SU-DHL-6 (cell line): ENCODE data around the gene MEIKIN.

ENCODE experiments used
- H2AFZ ChIP-seq: fragments of 200-600 bp; sonication (generic); 2 replicates; pipeline ENCODE4 v1.6.1; 2014; ENCODE audit warnings: low read depth, mild to moderate bottlenecking, moderate library complexity, mixed read lengths, antibody characterized with exemption, low read length; ENCODE audit not compliant: severe bottlenecking
- H3F3A ChIP-seq: fragments of 200-600 bp; shearing (Covaris generic); 2 replicates; pipeline ENCODE4 v1.6.0; 2016; ENCODE audit warnings: antibody characterized with exemption, mild to moderate bottlenecking; ENCODE audit not compliant: insufficient read depth
- H3K27ac ChIP-seq: fragments of 200-600 bp; sonication (generic); 2 replicates; pipeline ENCODE4 v1.5.1; 2016; ENCODE audit warnings: low read depth, mild to moderate bottlenecking, low read length, moderate library complexity, mixed read lengths
- H3K27me3 ChIP-seq: fragments of 200-600 bp; sonication (generic), shearing (Covaris generic); 2 replicates; pipeline ENCODE4 v1.6.0; 2014; ENCODE audit warnings: mild to moderate bottlenecking, low read length
- H3K36me3 ChIP-seq: fragments of 200-600 bp; sonication (generic); 2 replicates; pipeline ENCODE4 v1.6.1; 2014; ENCODE audit warnings: mild to moderate bottlenecking, low read length, mixed read lengths
- H3K4me2 ChIP-seq: fragments of 300-600, 200-600 bp; shearing (Covaris generic), sonication (generic); 2 replicates; pipeline ENCODE4 v1.6.0; 2014; ENCODE audit warnings: low read length, low read depth, mild to moderate bottlenecking; ENCODE audit not compliant: poor library complexity, severe bottlenecking
- H3K4me3 ChIP-seq: fragments of 200-600 bp; sonication (generic); 2 replicates; pipeline ENCODE4 v1.5.1; 2014; ENCODE audit warnings: antibody characterized with exemption, low read length, mild to moderate bottlenecking, mixed read lengths; ENCODE audit not compliant: insufficient read depth, poor library complexity, severe bottlenecking
- H3K79me2 ChIP-seq: fragments of 200-600 bp; sonication (generic); 2 replicates; pipeline ENCODE4 v1.6.1; 2014; ENCODE audit warnings: mild to moderate bottlenecking, low read length, moderate library complexity; ENCODE audit not compliant: insufficient read depth
- H3K9ac ChIP-seq: fragments of 200-600 bp; sonication (generic); 2 replicates; pipeline ENCODE4 v1.7.0; 2014; ENCODE audit warnings: mild to moderate bottlenecking, low read length
- H3K9me2 ChIP-seq: fragments of 200-600 bp; sonication (generic); replicated peaks from 2 replicates; pipeline ENCODE4 v1.6.1; 2014; ENCODE audit warnings: low read length; ENCODE audit not compliant: insufficient read depth
- H3K9me3 ChIP-seq: fragments of 200-600 bp; sonication (generic); 2 replicates; pipeline ENCODE4 v1.6.1; 2014; ENCODE audit warnings: low read length, mixed read lengths; ENCODE audit not compliant: insufficient read depth
- H4K20me1 ChIP-seq: fragments of 200-600 bp; sonication (generic); 2 replicates; pipeline ENCODE4 v1.6.1; 2014; ENCODE audit warnings: low read depth, mild to moderate bottlenecking, antibody characterized with exemption, low read length, moderate library complexity, mixed read lengths
- EZH2phosphoT487 ChIP-seq: fragments of 200-600 bp; sonication (generic), shearing (Covaris generic); conservative IDR thresholded peaks from 2 replicates; pipeline ENCODE4 v1.6.1; 2018; ENCODE audit warnings: mild to moderate bottlenecking, antibody characterized with exemption, low read length, moderate library complexity, mixed read lengths
- TF ChIP-seq, protein P1 (sequence below): fragments of 200-600 bp; sonication (generic); IDR thresholded peaks from one replicate; pipeline ENCODE4 v1.5.1; 2017; ENCODE audit warnings: antibody characterized with exemption, mild to moderate bottlenecking, low read length, moderate library complexity; ENCODE audit not compliant: insufficient read depth, poor library complexity, severe bottlenecking

The MEIKIN gene

DNA sequence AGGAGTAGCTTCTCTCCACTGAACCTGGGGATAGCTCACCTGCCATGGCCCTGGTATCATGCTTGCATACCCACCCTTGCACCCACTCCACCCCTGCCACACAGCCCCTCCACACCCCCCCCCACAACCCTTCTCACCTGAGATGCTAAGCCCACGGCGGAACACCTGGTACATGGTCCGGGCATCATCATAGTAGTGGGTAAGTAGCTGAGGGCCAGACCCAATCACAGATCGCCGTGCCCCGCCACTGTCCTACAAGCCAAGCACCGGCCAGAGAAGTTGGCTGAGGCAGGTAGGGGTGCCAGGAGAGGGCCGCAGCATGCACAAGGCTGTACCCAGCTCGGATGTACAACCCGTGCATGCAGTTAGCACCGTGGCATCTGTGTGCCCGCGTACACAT lies 45.3 kb upstream of the MEIKIN start:
- no peaks in the 10 kb centered on the region for H4K20me1 ChIP-seq
- no peaks in the 10 kb centered on the region for H3K9me3 ChIP-seq
- no peaks in the 10 kb centered on the region for H3K79me2 ChIP-seq
- H3K27me3 ChIP-seq, result no peaks in the 10 kb centered on the region
- no peaks in the 10 kb centered on the region for H3K36me3 ChIP-seq
- no peak overlapping the region for H3K27ac ChIP-seq
- TF ChIP-seq, protein P1, sequence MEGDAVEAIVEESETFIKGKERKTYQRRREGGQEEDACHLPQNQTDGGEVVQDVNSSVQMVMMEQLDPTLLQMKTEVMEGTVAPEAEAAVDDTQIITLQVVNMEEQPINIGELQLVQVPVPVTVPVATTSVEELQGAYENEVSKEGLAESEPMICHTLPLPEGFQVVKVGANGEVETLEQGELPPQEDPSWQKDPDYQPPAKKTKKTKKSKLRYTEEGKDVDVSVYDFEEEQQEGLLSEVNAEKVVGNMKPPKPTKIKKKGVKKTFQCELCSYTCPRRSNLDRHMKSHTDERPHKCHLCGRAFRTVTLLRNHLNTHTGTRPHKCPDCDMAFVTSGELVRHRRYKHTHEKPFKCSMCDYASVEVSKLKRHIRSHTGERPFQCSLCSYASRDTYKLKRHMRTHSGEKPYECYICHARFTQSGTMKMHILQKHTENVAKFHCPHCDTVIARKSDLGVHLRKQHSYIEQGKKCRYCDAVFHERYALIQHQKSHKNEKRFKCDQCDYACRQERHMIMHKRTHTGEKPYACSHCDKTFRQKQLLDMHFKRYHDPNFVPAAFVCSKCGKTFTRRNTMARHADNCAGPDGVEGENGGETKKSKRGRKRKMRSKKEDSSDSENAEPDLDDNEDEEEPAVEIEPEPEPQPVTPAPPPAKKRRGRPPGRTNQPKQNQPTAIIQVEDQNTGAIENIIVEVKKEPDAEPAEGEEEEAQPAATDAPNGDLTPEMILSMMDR, result no peak
- TF ChIP-seq EZH2phosphoT487, result no peak
- H3K9me2 ChIP-seq, result no peaks in the 10 kb centered on the region
- no peak overlapping the region for H3K4me2 ChIP-seq
- no peak overlapping the region for H3K9ac ChIP-seq
- no peaks in the 10 kb centered on the region for H3F3A ChIP-seq
- H3K4me3 ChIP-seq, result no peak overlapping the region
- no peak overlapping the region for H2AFZ ChIP-seq

DNA sequence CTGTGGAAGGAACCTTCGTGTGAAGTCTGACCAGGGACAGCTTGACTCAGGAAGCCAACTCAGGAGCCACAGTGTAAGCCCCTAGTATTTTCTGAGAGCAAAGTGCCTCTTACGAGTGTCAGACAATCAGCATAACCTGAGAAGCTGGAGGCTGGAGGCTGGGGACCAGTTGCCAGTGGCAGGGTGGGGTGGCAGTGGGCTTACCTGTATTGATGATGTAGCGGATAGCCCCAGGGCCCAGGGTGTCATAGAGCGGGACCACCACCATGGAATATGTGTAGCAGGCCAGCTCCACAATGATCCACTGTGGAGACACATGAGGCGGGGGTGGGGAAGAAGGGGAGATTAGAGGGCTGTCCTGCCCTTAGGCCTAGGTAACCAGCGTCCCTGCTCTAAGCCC lies 43.1 kb upstream of the MEIKIN start:
- no peak overlapping the region for H2AFZ ChIP-seq
- H3K36me3 ChIP-seq, result no peaks in the 10 kb centered on the region
- no peaks in the 10 kb centered on the region for H4K20me1 ChIP-seq
- no peak overlapping the region for H3K9ac ChIP-seq
- no peak overlapping the region for H3K4me2 ChIP-seq
- no peak for TF ChIP-seq EZH2phosphoT487
- TF ChIP-seq, protein P1, result no peak
- H3K27ac ChIP-seq, result no peak overlapping the region
- H3K27me3 ChIP-seq, result no peaks in the 10 kb centered on the region
- H3K4me3 ChIP-seq, result no peak overlapping the region
- H3K9me3 ChIP-seq, result no peaks in the 10 kb centered on the region
- no peaks in the 10 kb centered on the region for H3K9me2 ChIP-seq
- H3F3A ChIP-seq, result no peaks in the 10 kb centered on the region
- H3K79me2 ChIP-seq, result no peaks in the 10 kb centered on the region

- Histone ChIP-seq H3K4me2 (no peak overlapping the region), H3K27ac (no peak overlapping the region), H3K9me2 (no peaks in the 10 kb centered on the region), H3K27me3 (no peaks in the 10 kb centered on the region), H3F3A (no peaks in the 10 kb centered on the region), H3K9me3 (no peaks in the 10 kb centered on the region), H3K9ac (no peak overlapping the region), H3K36me3 (no peaks in the 10 kb centered on the region), H3K79me2 (no peaks in the 10 kb centered on the region), H4K20me1 (no peaks in the 10 kb centered on the region), H3K4me3 (no peak overlapping the region), H2AFZ (no peak overlapping the region)
- TF ChIP-seq, protein P1, result no peak
- TF ChIP-seq EZH2phosphoT487, result no peak
Observed at GRCh38 chr5:131987251-131987650, 41.8 kb upstream of the MEIKIN start.
